Renal cortical epithelial cell (primary cell): ENCODE results near the gene IZUMO4. TPM values are rescaled to one million over a fixed set of nuclear protein-coding genes. Genes with fewer than 3 reads are reported as not detected.

Experiments used
- DNase-seq: peaks from one replicate; pipeline ENCODE4 v3.0.0-alpha.2; 2011; ENCODE audit warnings: low read depth
- total RNA-seq: library from RNA; depleted of rRNA; stranded (reverse); fragments of >200 nt; gene quantifications from 2 replicates; pipeline ENCODE4 v1.2.3, GENCODE V29; 2014

Gene IZUMO4
- total RNA-seq, 1 donor from 2014 or later = 0.89 TPM

DNA sequence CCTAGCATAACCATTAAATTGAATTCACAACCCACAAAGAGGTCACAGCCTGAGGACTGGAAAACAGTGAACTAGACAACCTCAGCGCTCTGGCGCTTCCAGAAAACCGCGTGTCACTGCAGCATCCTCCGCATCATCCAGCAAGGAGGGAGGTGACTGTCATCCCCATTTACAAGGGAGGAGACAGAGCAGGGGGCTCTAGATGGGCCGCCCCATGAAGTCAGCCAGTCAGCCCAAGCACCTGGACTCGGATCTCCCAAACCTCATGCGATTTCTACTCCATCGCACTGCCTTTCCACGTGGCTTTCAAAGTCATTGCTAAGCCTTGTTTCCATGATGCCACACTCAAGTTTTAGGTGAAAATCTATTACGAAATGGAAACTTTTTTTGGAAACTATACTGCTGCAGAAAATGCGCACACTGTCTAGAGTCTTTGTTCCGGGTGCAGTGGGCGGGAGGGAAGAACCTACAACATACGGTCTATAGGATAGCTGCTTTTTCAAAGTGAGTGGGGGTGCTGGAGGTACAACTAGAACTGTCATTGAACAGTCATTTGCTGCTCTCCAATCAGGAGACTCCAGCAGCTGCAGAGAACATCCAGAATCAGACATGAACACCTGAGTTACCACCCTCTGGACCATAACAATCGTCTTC is 51.9 kb downstream of the IZUMO4 start:
- no peak for DNase-seq

Other genes starting within 250 kb of the IZUMO4 start
- 3.6 and 14.0 TPM in 2 replicates for gene REXO1, start 248.4 kb upstream of the IZUMO4 start, total RNA-seq
- gene KLF16, start 233.3 kb upstream of the IZUMO4 start, total RNA-seq = 7.2 and 8.3 TPM in 2 replicates
- gene ABHD17A, start 211.4 kb upstream of the IZUMO4 start, total RNA-seq = 34.2 and 46.7 TPM in 2 replicates
- gene ADAT3, start 191.5 kb upstream of the IZUMO4 start, total RNA-seq = 2.6 and 6.5 TPM in 2 replicates
- gene SCAMP4, start 191.5 kb upstream of the IZUMO4 start, total RNA-seq = 45.5 and 135 TPM in 2 replicates
- 65.1 and 78.4 TPM in 2 replicates for gene CSNK1G2, start 155.7 kb upstream of the IZUMO4 start, total RNA-seq
- 31.4 and 144 TPM in 2 replicates for gene BTBD2, start 81.2 kb upstream of the IZUMO4 start, total RNA-seq
- gene MKNK2, start 45.7 kb upstream of the IZUMO4 start, total RNA-seq = 78.8 and 193 TPM in 2 replicates
- 16.0 and 46.7 TPM in 2 replicates for gene MOB3A, start 589 bp upstream of the IZUMO4 start, total RNA-seq
- 111 and 175 TPM in 2 replicates for gene AP3D1, start 54.7 kb downstream of the IZUMO4 start, total RNA-seq
- 1.9 and 8.4 TPM in 2 replicates for gene DOT1L, start 67.0 kb downstream of the IZUMO4 start, total RNA-seq
- gene PLEKHJ1, start 139.4 kb downstream of the IZUMO4 start, total RNA-seq = 68.1 and 121 TPM in 2 replicates
- gene SF3A2, start 139.9 kb downstream of the IZUMO4 start, total RNA-seq = 21.0 and 39.2 TPM in 2 replicates
- 1.0 TPM in 1 of 2 replicates, not detected in the other for gene AMH, start 152.4 kb downstream of the IZUMO4 start, total RNA-seq
- 3.3 TPM in 1 of 2 replicates, not detected in the other for gene JSRP1, start 159.5 kb downstream of the IZUMO4 start, total RNA-seq
- 0.05 TPM in 1 of 2 replicates, not detected in the other for gene PEAK3, start 185.3 kb downstream of the IZUMO4 start, total RNA-seq
- 0.05 TPM in 1 of 2 replicates, not detected in the other for gene LINGO3, start 211.2 kb downstream of the IZUMO4 start, total RNA-seq
- gene LSM7, start 231.7 kb downstream of the IZUMO4 start, total RNA-seq = 69.3 and 119 TPM in 2 replicates
- gene SPPL2B, start 231.8 kb downstream of the IZUMO4 start, total RNA-seq = 12.5 and 43.7 TPM in 2 replicates